Measurements from ENCODE around the gene ITGA1. TPM values are rescaled to one million over a fixed set of nuclear protein-coding genes. Genes with fewer than 3 reads are reported as not detected.

Gene ITGA1
- total and polyA plus RNA-seq, 2 of the 8 experiments (the other 6 are each of a cell fraction or from before 2014, with no cell fraction given), result 2.3 to 9.0 TPM

DNA sequence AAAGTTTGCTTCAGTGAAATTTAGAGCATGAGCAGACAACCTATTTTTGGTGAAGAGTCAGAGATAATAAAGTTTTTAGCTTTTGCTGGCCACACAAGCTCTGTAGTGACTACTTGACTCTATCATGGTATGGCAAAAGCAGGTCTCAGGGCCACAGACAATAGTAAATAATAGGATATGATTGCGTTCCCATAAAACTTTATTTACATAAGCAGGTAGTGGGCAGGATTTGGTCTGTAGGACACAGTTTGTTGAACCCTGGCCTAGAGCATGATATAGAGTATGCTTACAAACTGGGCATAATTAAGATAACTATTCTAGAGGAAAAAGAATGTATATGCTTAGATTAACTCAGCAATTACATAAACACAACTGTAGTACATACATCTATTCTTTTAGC is 30.1 kb downstream of the ITGA1 start:
- DNase-seq (ENCODE audit: low read depth in 1 of 2, low spot score in 2 of 2) (no peak), FAIRE-seq (no peak)
- ChIA-PET POLR2A (ENCODE audit: partially characterized antibody) (no interaction called here), CTCF (ENCODE audit: partially characterized antibody) (no interaction called here)
- no peaks in the 10 kb centered on the region for H3K27me3 ChIP-seq (replicated peaks in 1 of 4; ENCODE audit: control insufficient read depth in 3 of 4, extremely low read depth in 1 of 4, insufficient read depth in 3 of 4, low read length in 3 of 4)
- H2BK120ac ChIP-seq (replicated peaks; ENCODE audit: low read depth, low read length), result no peak overlapping the region
- no peak overlapping the region for H3K23ac ChIP-seq (ENCODE audit: insufficient read length)
- H3K4ac ChIP-seq (replicated peaks; ENCODE audit: insufficient read length, low read depth, low read length), result no peak overlapping the region
- H3K79me2 ChIP-seq (ENCODE audit: control insufficient read depth in 1 of 2, insufficient read depth in 2 of 2, low read length in 2 of 2), result no peaks in the 10 kb centered on the region
- H3K4me1 ChIP-seq (replicated peaks in 1 of 4; ENCODE audit: control insufficient read depth in 3 of 4, insufficient read depth in 4 of 4, low read length in 3 of 4), result peaks cover 0 to 2% (median 0%) of the 10 kb centered on the region in 4 experiments; a peak in 1 of 7 replicates
- TF ChIP-seq, protein P1, sequence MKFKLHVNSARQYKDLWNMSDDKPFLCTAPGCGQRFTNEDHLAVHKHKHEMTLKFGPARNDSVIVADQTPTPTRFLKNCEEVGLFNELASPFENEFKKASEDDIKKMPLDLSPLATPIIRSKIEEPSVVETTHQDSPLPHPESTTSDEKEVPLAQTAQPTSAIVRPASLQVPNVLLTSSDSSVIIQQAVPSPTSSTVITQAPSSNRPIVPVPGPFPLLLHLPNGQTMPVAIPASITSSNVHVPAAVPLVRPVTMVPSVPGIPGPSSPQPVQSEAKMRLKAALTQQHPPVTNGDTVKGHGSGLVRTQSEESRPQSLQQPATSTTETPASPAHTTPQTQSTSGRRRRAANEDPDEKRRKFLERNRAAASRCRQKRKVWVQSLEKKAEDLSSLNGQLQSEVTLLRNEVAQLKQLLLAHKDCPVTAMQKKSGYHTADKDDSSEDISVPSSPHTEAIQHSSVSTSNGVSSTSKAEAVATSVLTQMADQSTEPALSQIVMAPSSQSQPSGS (IDR thresholded peaks at IDR 0.05; ENCODE audit: low read length), result no peak
- TF ChIP-seq HDAC6 (IDR thresholded peaks at IDR 0.05; ENCODE audit: low read depth, low read length), result no peak
- H3K56ac ChIP-seq (replicated peaks; ENCODE audit: insufficient read length, low read depth, low read length), result no peak overlapping the region
- H3K9ac ChIP-seq (replicated peaks in 1 of 4; ENCODE audit: extremely low read depth in 1 of 4, low read depth in 3 of 4, low read length in 3 of 4), result no peak overlapping the region
- H3K9me3 ChIP-seq (ENCODE audit: insufficient read depth in 2 of 2, low read depth in 1 of 2, low read length in 1 of 2), result no peaks in the 10 kb centered on the region
- 95% methylated on average over 1 of the region's 1 CpG; no CpG with 5 or more reads in 1 of the 2 experiments for WGBS, 2 experiments (ENCODE audit: extremely low coverage in 1 of 2, insufficient coverage in 1 of 2, insufficient read length in 1 of 2, insufficient replicate concordance in 2 of 2, low coverage in 1 of 2, low lambda C conversion rate in 2 of 2, missing lambda C conversion rate in 1 of 2)
- no peak overlapping the region for H2BK12ac ChIP-seq (ENCODE audit: low read depth, low read length)
- H3K14ac ChIP-seq (ENCODE audit: insufficient read length), result no peak overlapping the region
- H3K18ac ChIP-seq (ENCODE audit: extremely low read depth, low read length), result no peak overlapping the region
- no peak overlapping the region for H2BK20ac ChIP-seq (ENCODE audit: low read length)
- no peaks in the 10 kb centered on the region for H3K36me3 ChIP-seq (ENCODE audit: control insufficient read depth in 2 of 4, insufficient read depth in 4 of 4, low read length in 3 of 4)
- H4K8ac ChIP-seq (ENCODE audit: extremely low read depth, insufficient read depth, low read length), result no peak overlapping the region
- H2AK5ac ChIP-seq (ENCODE audit: low read depth, low read length), result no peak overlapping the region
- H4K20me1 ChIP-seq (replicated peaks in 1 of 2; ENCODE audit: control insufficient read depth in 1 of 2, insufficient read depth in 2 of 2, low read length in 2 of 2), result no peaks in the 10 kb centered on the region
- H3K4me2 ChIP-seq (ENCODE audit: insufficient read depth in 1 of 2, low read depth in 2 of 2, low read length in 2 of 2), result no peak overlapping the region
- no peak overlapping the region for H2BK5ac ChIP-seq (ENCODE audit: low read depth, low read length)
- H3K27ac ChIP-seq (ENCODE audit: low read depth, low read length), result no peak overlapping the region
- no peak overlapping the region for H4K5ac ChIP-seq (ENCODE audit: insufficient read length, low read depth, low read length)
- no peaks in the 10 kb centered on the region for H3K23me2 ChIP-seq (ENCODE audit: low read depth, low read length)
- H3K79me1 ChIP-seq (ENCODE audit: low read depth, low read length), result no peaks in the 10 kb centered on the region
- no peak overlapping the region for H3K4me3 ChIP-seq (ENCODE audit: extremely low read depth in 1 of 4, insufficient read depth in 2 of 4, low read depth in 3 of 4, low read length in 4 of 4)
- H2BK15ac ChIP-seq (ENCODE audit: low read length), result no peak overlapping the region
- no peak overlapping the region for H2AFZ ChIP-seq (ENCODE audit: low read length)
- H4K91ac ChIP-seq (replicated peaks; ENCODE audit: insufficient read length, low read length), result no peak overlapping the region
